ENCODE results near the gene MYH9.

- TF ChIP-seq CTCF (IDR thresholded peaks at IDR 0.05) (no peak), EZH2 (IDR thresholded peaks at IDR 0.05; ENCODE audit: borderline replicate concordance, insufficient read depth, low read depth, low read length, poor library complexity, severe bottlenecking) (no peak)
These were observed 29.0 kb downstream of the MYH9 start for GRCh38 chr22:36358533-36359469.
